Retina (tissue), 1 donor: Measurements from ENCODE around the gene LRSAM1.

Experiments used
- DNase-seq: peaks from one replicate; pipeline ENCODE4 v3.0.0-alpha.2; 2016

Gene LRSAM1

GRCh38 chr9:127537792-127538191 lies 86.5 kb downstream of the LRSAM1 start:
- no peak for DNase-seq

GRCh38 chr9:127538849-127539258 lies 87.5 kb downstream of the LRSAM1 start:
- no peak for DNase-seq

GRCh38 chr9:127539259-127539981 lies 88.1 kb downstream of the LRSAM1 start:
- no peak for DNase-seq

- DNase-seq: no peak
Observed at GRCh38 chr9:127539982-127540663, 88.8 kb downstream of the LRSAM1 start.

GRCh38 chr9:127540664-127541041 lies 89.3 kb downstream of the LRSAM1 start:
- DNase-seq: no peak

GRCh38 chr9:127541176-127541575 lies 89.9 kb downstream of the LRSAM1 start:
- DNase-seq: no peak

GRCh38 chr9:127541865-127542264 lies 90.6 kb downstream of the LRSAM1 start:
- DNase-seq: no peak

GRCh38 chr9:127543221-127543620 lies 91.9 kb downstream of the LRSAM1 start:
- DNase-seq: no peak

- no peak for DNase-seq
Observed at GRCh38 chr9:127543973-127544533, 92.7 kb downstream of the LRSAM1 start.

GRCh38 chr9:127545196-127546124 lies 94.2 kb downstream of the LRSAM1 start:
- DNase-seq: no peak

GRCh38 chr9:127546125-127546832 lies 95.0 kb downstream of the LRSAM1 start:
- DNase-seq: no peak

- DNase-seq: no peak
Observed at GRCh38 chr9:127548352-127548881, 97.1 kb downstream of the LRSAM1 start.

- DNase-seq: no peak
Observed at GRCh38 chr9:127549218-127549617, 97.9 kb downstream of the LRSAM1 start.

- no peak for DNase-seq
Observed at GRCh38 chr9:127549751-127550150, 98.4 kb downstream of the LRSAM1 start.

GRCh38 chr9:127550282-127550681 lies 99.0 kb downstream of the LRSAM1 start:
- DNase-seq: no peak

GRCh38 chr9:127550751-127551150 lies 99.4 kb downstream of the LRSAM1 start:
- no peak for DNase-seq
